Astrocyte of the spinal cord (primary cell): Measurements from ENCODE around the gene FBXL14.

ENCODE experiments used
- DNase-seq: peaks from one replicate; pipeline ENCODE4 v3.0.0; 2011; ENCODE audit warnings: low read depth, low spot score
- H3K4me3 ChIP-seq: 2 replicates; pipeline ENCODE4 v1.5.1; 2011; ENCODE audit warnings: low read depth, mild to moderate bottlenecking, low read length, moderate library complexity
- CTCF ChIP-seq: IDR thresholded peaks from 2 replicates; pipeline ENCODE4 v1.5.1; 2012; ENCODE audit warnings: low read depth, mild to moderate bottlenecking, low read length, inconsistent platforms
- in situ Hi-C: cut with HindIII; loops from 2 replicates; pipeline ENCODE4 v1.10.0; 2017; ENCODE audit warnings: low sequenced_read_pairs

The FBXL14 gene

GRCh38 chr12:1528791-1529190 is 65.6 kb downstream of the FBXL14 start:
- no peak for DNase-seq
- in situ Hi-C loops, result no loop called here
- no peak for TF ChIP-seq CTCF
- no peak overlapping the region for H3K4me3 ChIP-seq

GRCh38 chr12:1527789-1528188 is 66.6 kb downstream of the FBXL14 start:
- no peak overlapping the region for H3K4me3 ChIP-seq
- TF ChIP-seq CTCF, result no peak
- peak; percentile 70 for DNase-seq
- in situ Hi-C loops, result no loop called here

- H3K4me3 ChIP-seq, result no peak overlapping the region
- in situ Hi-C loops, result no loop called here
- no peak for TF ChIP-seq CTCF
- no peak for DNase-seq
Measured at GRCh38 chr12:1525858-1526257, 68.5 kb downstream of the FBXL14 start.

GRCh38 chr12:1523558-1524050 is 70.8 kb downstream of the FBXL14 start:
- no peak for DNase-seq
- H3K4me3 ChIP-seq, result no peak overlapping the region
- no peak for TF ChIP-seq CTCF
- in situ Hi-C loops, result no loop called here

GRCh38 chr12:1523046-1523445 is 71.3 kb downstream of the FBXL14 start:
- in situ Hi-C loops, result no loop called here
- no peak for TF ChIP-seq CTCF
- no peak for DNase-seq
- H3K4me3 ChIP-seq, result no peak overlapping the region

- H3K4me3 ChIP-seq, result no peak overlapping the region
- TF ChIP-seq CTCF, result no peak
- no peak for DNase-seq
- in situ Hi-C loops, result no loop called here
Measured at GRCh38 chr12:1519642-1520041, 74.7 kb downstream of the FBXL14 start.
